Measurements from ENCODE around the gene PDE4D.
A peak's percentile ranks its signal among the peaks of the same experiment; 100 is the strongest.

The PDE4D gene

GRCh38 chr5:59157068-59157467 lies 736.5 kb downstream of the PDE4D start:
- DNase-seq = no peak

- peak; percentile 21 to 35 for DNase-seq
These were observed 740.8 kb downstream of the PDE4D start for GRCh38 chr5:59152701-59153245.

- no peak for DNase-seq
These were observed 742.2 kb downstream of the PDE4D start for GRCh38 chr5:59151162-59151889.

- DNase-seq = no peak
These were observed 743.7 kb downstream of the PDE4D start for GRCh38 chr5:59149827-59150226.

- DNase-seq = no peak
These were observed 744.3 kb downstream of the PDE4D start for GRCh38 chr5:59149271-59149670.

DNA sequence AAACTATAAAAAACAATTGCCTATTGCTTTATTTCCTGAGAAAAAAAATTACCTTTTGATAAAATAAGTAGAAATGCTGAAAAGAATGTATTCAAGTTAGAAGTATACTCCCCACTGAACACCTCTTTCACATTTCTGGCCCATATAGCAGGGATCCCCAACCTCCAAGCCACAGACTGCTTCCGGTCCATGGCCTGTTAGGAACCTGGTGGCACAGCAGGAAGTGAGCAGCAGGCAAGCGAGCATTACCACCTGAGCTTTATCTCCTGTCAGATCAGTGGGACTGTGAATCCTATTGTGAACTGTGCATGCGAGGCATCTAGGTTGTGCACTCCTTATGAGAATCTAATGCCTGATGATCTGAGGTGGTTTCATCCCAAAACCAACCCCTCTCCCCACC lies 746.8 kb downstream of the PDE4D start:
- no peak for DNase-seq

- DNase-seq = no peak
These were observed 749.6 kb downstream of the PDE4D start for GRCh38 chr5:59143926-59144333.

- DNase-seq = no peak
These were observed 750.6 kb downstream of the PDE4D start for GRCh38 chr5:59142927-59143326.

- no peak for DNase-seq
These were observed 751.4 kb downstream of the PDE4D start for GRCh38 chr5:59142138-59142537.

DNA sequence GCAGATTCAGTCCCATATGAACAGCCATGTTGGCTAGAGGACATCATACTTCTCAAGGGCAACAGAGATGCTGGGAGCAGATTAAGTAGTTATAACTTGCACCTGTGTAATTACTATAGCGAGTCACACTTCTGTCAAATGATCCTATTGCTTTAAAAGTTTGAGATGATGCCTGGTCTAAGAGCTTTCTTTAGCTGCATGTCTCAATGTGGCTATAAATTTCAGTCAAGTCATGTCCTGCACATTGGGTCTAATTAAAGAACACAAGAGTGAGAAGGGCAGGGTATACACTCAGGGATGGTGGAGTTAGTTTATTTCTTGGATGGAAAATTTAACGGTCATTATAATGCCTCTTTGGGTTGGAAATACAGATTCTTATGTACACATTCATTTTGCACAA lies 753.4 kb downstream of the PDE4D start:
- no peak for DNase-seq

DNA sequence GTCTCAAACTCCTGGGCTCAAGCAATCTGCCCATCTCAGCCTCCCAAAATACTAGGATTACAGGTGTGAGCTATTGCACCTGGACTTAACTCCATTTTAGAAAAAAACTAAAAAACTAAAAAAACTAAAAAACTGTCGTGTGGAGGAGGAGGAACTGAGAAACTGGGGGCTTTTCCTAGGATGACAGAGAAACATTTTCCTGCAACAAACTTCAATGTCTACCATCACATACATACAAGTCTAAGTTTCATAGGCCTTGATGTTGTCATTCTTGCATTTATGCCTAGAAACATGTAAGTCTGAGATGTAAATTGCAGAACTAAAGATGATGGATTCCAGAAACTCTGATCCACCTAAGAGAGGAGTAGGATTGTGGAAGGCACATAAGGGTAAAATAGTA lies 753.8 kb downstream of the PDE4D start:
- DNase-seq = no peak

- DNase-seq = no peak
These were observed 755.0 kb downstream of the PDE4D start for GRCh38 chr5:59138509-59138908.

DNA sequence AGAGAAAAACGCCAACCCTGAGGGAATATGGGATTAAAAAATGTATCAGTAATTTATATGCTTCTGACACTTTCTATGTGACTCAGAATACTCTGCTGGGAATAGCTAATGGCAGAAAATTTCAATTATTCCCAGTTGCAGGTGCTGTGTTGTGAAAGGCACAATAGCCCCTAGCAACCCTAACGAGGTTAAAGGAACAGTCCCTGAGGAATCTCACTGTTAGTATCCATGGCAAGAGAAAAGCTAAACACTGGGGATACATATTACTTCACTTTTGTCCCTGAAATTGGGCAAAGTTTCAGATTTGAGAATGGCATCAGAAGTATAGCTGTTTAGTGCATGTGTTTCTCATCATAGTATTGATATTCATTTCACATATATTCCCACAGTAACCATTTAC lies 755.7 kb downstream of the PDE4D start:
- DNase-seq = no peak

DNA sequence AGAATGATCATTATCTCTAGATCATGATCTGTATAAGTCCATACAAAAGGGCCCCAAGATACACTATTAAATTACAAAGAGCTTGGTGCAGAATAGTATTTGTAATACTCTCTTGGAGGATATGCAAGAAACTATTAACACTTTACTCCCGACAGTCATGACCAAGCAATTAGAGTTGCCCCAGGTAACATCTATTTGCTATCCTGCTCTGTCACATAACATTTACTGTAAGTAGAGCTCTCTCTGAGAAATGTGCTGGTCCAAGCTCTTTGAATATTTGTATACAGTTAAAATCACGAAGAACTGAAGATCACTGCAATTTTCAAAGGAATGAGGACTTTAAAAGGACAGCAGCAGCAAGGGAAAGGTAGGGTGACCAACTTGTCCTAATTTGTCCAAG lies 757.0 kb downstream of the PDE4D start:
- no peak for DNase-seq

GRCh38 chr5:59134471-59135163 lies 758.9 kb downstream of the PDE4D start:
- DNase-seq = no peak

GRCh38 chr5:59133764-59134261 lies 759.7 kb downstream of the PDE4D start:
- DNase-seq = no peak

- no peak for DNase-seq
These were observed 761.4 kb downstream of the PDE4D start for GRCh38 chr5:59132131-59132530.

GRCh38 chr5:59130431-59130830 lies 763.1 kb downstream of the PDE4D start:
- no peak for DNase-seq

DNA sequence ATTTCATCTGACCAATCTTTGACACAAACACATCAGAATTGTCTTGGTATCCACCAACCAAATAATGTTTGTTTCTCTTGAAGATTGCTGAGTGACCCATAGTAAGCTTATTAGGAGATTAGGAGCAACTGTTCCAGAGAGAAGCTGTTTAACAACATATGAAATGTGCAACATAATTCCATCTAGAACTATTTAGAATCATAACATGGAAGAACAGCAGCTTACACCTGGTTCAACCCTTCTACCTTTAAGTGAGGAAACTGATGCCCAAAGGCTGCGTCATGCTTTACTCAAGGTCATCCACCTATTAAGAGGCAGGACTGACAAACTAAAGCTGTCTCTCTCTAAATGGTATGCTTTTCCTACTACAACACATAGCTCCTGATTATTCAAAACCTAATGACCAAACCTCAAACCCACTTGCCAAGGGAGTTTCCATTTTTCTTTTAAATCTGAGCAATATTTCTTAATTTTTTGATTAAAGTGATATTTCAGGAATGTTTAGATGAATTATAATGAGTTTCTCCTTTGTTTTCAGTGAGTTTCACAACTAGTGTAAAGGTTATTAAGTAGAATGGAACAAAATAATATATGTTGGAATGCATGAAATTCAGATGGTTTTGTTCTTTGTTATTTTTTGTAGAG lies 764.8 kb downstream of the PDE4D start:
- no peak for DNase-seq

- DNase-seq = peak; percentile 8 to 10
These were observed 766.6 kb downstream of the PDE4D start for GRCh38 chr5:59126708-59127573.

DNA sequence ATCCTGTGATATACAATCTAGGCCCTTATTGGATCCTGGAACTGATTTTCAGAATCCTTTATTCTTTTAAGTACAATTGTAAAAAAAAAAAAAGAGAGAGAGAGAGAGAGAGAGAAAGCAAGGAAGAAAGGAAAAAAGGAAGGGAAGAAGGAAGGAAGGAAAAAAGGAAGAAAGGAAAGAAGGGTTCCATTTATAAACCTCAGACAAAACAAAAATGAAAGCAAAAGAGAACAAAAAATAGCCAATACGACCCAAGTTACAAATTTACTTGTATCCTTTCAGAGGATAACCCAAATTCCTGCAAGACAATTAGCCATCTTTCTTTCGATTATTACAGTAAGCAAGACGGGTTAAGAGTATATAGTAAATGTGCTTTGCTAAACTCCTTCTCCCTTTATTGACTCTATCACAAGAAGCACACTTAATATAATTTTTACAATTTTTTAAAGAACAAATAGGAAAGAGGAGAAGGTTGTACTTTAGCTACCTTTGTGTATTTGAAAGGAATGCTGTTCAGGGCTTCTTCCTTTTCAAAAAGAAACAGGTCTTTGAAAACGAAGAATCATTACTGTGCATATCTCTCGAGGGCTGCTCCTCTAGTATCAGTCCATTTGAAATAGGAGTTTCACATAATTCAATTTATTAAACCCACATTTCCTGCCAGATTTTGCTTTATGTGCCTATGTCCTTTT lies 767.4 kb downstream of the PDE4D start:
- DNase-seq = no peak

Measured in SHP77 (cell line).